OCI-LY1 (cell line): ENCODE measurements around the gene LPIN3.

ENCODE experiments used
- EZH2 ChIP-seq: fragments of 200-600 bp; sonication (generic), shearing (Covaris generic); IDR thresholded peaks from 2 replicates; pipeline ENCODE4 v1.8.0; 2017; ENCODE audit warnings: borderline replicate concordance, mixed run types, mild to moderate bottlenecking, antibody characterized with exemption, low read length, moderate library complexity, mixed read lengths
- TF ChIP-seq, protein P1 (sequence below): fragments of 200-600 bp; sonication (generic), shearing (Covaris generic); IDR thresholded peaks from 2 replicates; pipeline ENCODE4 v1.5.1; 2017; ENCODE audit warnings: mild to moderate bottlenecking, antibody characterized with exemption, low read length, moderate library complexity, mixed read lengths

DNA sequence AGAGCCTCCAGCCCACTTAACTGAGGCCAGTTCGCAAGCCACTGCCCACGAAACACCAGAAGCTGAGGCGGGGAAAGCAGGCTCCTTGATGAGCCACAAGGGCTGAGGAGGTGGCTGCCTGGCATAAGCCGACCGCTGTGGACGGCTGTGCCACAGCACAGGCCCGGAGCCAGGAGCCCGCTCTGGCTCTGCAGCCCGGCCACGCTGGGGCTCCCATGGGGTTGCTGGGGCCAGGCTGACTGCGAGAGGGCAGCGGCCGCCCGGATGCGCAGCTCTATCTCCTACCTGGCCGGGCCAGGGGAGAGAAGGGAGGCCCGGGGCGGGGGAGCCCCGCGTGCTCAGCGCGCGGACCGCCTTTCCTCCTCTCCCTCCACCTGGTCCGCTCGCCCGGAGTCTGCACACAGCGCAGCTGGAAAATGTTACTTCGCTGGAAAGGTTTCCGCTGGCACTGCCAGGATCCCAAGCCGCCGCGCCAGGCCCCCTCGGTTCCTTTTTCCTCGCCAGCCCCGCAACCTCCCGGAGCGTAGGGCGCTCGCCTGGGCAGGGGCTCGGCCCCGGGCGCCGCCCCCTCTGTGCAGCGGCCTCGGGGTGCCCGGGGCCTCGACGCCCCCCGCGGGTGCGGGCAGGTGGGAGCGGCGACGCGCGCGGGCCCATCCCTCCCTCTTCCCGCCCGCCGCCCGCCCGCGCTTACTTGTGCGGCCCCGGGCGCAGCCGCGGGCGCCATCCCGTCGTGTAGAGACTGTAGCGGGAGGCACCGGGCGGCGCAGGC lies 25.3 kb downstream of the LPIN3 start:
- TF ChIP-seq, protein P1, sequence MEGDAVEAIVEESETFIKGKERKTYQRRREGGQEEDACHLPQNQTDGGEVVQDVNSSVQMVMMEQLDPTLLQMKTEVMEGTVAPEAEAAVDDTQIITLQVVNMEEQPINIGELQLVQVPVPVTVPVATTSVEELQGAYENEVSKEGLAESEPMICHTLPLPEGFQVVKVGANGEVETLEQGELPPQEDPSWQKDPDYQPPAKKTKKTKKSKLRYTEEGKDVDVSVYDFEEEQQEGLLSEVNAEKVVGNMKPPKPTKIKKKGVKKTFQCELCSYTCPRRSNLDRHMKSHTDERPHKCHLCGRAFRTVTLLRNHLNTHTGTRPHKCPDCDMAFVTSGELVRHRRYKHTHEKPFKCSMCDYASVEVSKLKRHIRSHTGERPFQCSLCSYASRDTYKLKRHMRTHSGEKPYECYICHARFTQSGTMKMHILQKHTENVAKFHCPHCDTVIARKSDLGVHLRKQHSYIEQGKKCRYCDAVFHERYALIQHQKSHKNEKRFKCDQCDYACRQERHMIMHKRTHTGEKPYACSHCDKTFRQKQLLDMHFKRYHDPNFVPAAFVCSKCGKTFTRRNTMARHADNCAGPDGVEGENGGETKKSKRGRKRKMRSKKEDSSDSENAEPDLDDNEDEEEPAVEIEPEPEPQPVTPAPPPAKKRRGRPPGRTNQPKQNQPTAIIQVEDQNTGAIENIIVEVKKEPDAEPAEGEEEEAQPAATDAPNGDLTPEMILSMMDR: no peak
- TF ChIP-seq EZH2: no peak
